GM23338 (cell line): ENCODE results near the gene ZC3H12C.

Experiments used
- CREB1 ChIP-seq: fragments of 250-450 bp; sonication (Bioruptor Pico); IDR thresholded peaks from 2 replicates; pipeline ENCODE4 v1.5.0; 2020; ENCODE audit warnings: low read depth, mild to moderate bottlenecking, moderate library complexity
- EZH2 ChIP-seq: fragments of 200-600 bp; sonication (generic); IDR thresholded peaks from one replicate; pipeline ENCODE4 v1.8.0; 2017; ENCODE audit warnings: antibody characterized with exemption, mild to moderate bottlenecking, low read depth; ENCODE audit not compliant: unreplicated experiment
- EZH2phosphoT487 ChIP-seq: fragments of 200-600 bp; sonication (generic); IDR thresholded peaks from one replicate; pipeline ENCODE4 v1.8.1; 2018; ENCODE audit warnings: antibody characterized with exemption; ENCODE audit not compliant: unreplicated experiment
- JUNB ChIP-seq: IDR thresholded peaks from one replicate; pipeline ENCODE4 v1.6.1; 2016; ENCODE audit warnings: antibody characterized with exemption; ENCODE audit not compliant: unreplicated experiment
- NANOG ChIP-seq: IDR thresholded peaks from 2 replicates; pipeline ENCODE4 v1.6.1; 2016; ENCODE audit warnings: antibody characterized with exemption, borderline replicate concordance
- POLR2AphosphoS5 ChIP-seq: IDR thresholded peaks from 2 replicates; pipeline ENCODE4 v1.6.1; 2016; ENCODE audit warnings: antibody characterized with exemption, low read depth
- STAT1 ChIP-seq: IDR thresholded peaks from one replicate; pipeline ENCODE4 v1.6.1; 2016; ENCODE audit warnings: antibody characterized with exemption; ENCODE audit not compliant: unreplicated experiment
- ZNF114 ChIP-seq: fragments of 250-450 bp; sonication (Bioruptor Pico); IDR thresholded peaks from 2 replicates; pipeline ENCODE4 v1.5.0; 2020; ENCODE audit warnings: mild to moderate bottlenecking, moderate library complexity
- ZNF331 ChIP-seq: fragments of 250-450 bp; sonication (Bioruptor Pico); IDR thresholded peaks from 2 replicates; pipeline ENCODE4 v1.5.0; 2020; ENCODE audit warnings: low read depth, mild to moderate bottlenecking, moderate library complexity
- TF ChIP-seq, protein P1 (sequence below), 2 experiments: fragments of 200-600 bp in 1 of 2; sonication (generic) in 1 of 2; conservative IDR thresholded peaks; 2 replicates each; pipeline versions ENCODE4 v1.5.1 to v1.6.1; 2016 to 2017; ENCODE audit warnings: antibody characterized with exemption in 2 of 2, low read depth in 2 of 2, mild to moderate bottlenecking in 2 of 2, moderate library complexity in 1 of 2
- TF ChIP-seq, protein P2 (sequence below): IDR thresholded peaks from one replicate; pipeline ENCODE4 v1.6.1; 2018; ENCODE audit warnings: antibody characterized with exemption; ENCODE audit not compliant: unreplicated experiment
- TF ChIP-seq, protein P3 (sequence below): IDR thresholded peaks from 2 replicates; pipeline ENCODE4 v1.6.1; 2016; ENCODE audit warnings: antibody characterized with exemption
- TF ChIP-seq, protein P4 (sequence below): fragments of 250-450 bp; sonication (Bioruptor Pico); IDR thresholded peaks from 2 replicates; pipeline ENCODE4 v1.5.0; 2020; ENCODE audit warnings: mild to moderate bottlenecking, moderate library complexity

DNA sequence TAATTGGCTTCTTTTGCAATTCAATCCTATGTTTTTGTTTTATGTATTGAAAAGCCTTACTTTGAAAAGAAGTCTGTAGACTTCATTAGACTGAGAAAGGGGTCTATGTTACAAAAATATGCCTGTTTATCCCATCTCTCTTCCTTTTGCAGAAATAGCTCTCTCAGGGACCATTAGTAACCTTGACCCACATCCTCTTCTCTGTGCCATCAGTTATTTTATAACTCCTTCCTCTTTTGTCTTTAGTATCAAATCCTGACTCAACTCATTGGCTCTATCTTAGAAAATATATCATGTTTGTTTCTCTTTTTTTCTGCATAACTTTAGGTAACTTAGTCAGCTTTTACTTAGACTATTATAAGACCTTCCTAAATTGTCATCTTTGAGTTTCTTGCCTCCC lies 20.3 kb downstream of the ZC3H12C start:
- TF ChIP-seq, protein P1, sequence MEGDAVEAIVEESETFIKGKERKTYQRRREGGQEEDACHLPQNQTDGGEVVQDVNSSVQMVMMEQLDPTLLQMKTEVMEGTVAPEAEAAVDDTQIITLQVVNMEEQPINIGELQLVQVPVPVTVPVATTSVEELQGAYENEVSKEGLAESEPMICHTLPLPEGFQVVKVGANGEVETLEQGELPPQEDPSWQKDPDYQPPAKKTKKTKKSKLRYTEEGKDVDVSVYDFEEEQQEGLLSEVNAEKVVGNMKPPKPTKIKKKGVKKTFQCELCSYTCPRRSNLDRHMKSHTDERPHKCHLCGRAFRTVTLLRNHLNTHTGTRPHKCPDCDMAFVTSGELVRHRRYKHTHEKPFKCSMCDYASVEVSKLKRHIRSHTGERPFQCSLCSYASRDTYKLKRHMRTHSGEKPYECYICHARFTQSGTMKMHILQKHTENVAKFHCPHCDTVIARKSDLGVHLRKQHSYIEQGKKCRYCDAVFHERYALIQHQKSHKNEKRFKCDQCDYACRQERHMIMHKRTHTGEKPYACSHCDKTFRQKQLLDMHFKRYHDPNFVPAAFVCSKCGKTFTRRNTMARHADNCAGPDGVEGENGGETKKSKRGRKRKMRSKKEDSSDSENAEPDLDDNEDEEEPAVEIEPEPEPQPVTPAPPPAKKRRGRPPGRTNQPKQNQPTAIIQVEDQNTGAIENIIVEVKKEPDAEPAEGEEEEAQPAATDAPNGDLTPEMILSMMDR (conservative IDR thresholded peaks at IDR 0.05; ENCODE audit: low read depth in 2 of 2): no peak
- TF ChIP-seq EZH2: no peak
- no peak for TF ChIP-seq POLR2AphosphoS5
- TF ChIP-seq CREB1 (CRISPR knock-in tag): no peak
- TF ChIP-seq, protein P2, sequence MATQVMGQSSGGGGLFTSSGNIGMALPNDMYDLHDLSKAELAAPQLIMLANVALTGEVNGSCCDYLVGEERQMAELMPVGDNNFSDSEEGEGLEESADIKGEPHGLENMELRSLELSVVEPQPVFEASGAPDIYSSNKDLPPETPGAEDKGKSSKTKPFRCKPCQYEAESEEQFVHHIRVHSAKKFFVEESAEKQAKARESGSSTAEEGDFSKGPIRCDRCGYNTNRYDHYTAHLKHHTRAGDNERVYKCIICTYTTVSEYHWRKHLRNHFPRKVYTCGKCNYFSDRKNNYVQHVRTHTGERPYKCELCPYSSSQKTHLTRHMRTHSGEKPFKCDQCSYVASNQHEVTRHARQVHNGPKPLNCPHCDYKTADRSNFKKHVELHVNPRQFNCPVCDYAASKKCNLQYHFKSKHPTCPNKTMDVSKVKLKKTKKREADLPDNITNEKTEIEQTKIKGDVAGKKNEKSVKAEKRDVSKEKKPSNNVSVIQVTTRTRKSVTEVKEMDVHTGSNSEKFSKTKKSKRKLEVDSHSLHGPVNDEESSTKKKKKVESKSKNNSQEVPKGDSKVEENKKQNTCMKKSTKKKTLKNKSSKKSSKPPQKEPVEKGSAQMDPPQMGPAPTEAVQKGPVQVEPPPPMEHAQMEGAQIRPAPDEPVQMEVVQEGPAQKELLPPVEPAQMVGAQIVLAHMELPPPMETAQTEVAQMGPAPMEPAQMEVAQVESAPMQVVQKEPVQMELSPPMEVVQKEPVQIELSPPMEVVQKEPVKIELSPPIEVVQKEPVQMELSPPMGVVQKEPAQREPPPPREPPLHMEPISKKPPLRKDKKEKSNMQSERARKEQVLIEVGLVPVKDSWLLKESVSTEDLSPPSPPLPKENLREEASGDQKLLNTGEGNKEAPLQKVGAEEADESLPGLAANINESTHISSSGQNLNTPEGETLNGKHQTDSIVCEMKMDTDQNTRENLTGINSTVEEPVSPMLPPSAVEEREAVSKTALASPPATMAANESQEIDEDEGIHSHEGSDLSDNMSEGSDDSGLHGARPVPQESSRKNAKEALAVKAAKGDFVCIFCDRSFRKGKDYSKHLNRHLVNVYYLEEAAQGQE: no peak
- no peak for TF ChIP-seq EZH2phosphoT487
- TF ChIP-seq JUNB: no peak
- TF ChIP-seq, protein P3, sequence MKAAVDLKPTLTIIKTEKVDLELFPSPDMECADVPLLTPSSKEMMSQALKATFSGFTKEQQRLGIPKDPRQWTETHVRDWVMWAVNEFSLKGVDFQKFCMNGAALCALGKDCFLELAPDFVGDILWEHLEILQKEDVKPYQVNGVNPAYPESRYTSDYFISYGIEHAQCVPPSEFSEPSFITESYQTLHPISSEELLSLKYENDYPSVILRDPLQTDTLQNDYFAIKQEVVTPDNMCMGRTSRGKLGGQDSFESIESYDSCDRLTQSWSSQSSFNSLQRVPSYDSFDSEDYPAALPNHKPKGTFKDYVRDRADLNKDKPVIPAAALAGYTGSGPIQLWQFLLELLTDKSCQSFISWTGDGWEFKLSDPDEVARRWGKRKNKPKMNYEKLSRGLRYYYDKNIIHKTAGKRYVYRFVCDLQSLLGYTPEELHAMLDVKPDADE: no peak
- no peak for TF ChIP-seq STAT1
- no peak for TF ChIP-seq ZNF331 (CRISPR knock-in tag)
- TF ChIP-seq ZNF114 (CRISPR knock-in tag): no peak
- no peak for TF ChIP-seq NANOG
- TF ChIP-seq, protein P4, sequence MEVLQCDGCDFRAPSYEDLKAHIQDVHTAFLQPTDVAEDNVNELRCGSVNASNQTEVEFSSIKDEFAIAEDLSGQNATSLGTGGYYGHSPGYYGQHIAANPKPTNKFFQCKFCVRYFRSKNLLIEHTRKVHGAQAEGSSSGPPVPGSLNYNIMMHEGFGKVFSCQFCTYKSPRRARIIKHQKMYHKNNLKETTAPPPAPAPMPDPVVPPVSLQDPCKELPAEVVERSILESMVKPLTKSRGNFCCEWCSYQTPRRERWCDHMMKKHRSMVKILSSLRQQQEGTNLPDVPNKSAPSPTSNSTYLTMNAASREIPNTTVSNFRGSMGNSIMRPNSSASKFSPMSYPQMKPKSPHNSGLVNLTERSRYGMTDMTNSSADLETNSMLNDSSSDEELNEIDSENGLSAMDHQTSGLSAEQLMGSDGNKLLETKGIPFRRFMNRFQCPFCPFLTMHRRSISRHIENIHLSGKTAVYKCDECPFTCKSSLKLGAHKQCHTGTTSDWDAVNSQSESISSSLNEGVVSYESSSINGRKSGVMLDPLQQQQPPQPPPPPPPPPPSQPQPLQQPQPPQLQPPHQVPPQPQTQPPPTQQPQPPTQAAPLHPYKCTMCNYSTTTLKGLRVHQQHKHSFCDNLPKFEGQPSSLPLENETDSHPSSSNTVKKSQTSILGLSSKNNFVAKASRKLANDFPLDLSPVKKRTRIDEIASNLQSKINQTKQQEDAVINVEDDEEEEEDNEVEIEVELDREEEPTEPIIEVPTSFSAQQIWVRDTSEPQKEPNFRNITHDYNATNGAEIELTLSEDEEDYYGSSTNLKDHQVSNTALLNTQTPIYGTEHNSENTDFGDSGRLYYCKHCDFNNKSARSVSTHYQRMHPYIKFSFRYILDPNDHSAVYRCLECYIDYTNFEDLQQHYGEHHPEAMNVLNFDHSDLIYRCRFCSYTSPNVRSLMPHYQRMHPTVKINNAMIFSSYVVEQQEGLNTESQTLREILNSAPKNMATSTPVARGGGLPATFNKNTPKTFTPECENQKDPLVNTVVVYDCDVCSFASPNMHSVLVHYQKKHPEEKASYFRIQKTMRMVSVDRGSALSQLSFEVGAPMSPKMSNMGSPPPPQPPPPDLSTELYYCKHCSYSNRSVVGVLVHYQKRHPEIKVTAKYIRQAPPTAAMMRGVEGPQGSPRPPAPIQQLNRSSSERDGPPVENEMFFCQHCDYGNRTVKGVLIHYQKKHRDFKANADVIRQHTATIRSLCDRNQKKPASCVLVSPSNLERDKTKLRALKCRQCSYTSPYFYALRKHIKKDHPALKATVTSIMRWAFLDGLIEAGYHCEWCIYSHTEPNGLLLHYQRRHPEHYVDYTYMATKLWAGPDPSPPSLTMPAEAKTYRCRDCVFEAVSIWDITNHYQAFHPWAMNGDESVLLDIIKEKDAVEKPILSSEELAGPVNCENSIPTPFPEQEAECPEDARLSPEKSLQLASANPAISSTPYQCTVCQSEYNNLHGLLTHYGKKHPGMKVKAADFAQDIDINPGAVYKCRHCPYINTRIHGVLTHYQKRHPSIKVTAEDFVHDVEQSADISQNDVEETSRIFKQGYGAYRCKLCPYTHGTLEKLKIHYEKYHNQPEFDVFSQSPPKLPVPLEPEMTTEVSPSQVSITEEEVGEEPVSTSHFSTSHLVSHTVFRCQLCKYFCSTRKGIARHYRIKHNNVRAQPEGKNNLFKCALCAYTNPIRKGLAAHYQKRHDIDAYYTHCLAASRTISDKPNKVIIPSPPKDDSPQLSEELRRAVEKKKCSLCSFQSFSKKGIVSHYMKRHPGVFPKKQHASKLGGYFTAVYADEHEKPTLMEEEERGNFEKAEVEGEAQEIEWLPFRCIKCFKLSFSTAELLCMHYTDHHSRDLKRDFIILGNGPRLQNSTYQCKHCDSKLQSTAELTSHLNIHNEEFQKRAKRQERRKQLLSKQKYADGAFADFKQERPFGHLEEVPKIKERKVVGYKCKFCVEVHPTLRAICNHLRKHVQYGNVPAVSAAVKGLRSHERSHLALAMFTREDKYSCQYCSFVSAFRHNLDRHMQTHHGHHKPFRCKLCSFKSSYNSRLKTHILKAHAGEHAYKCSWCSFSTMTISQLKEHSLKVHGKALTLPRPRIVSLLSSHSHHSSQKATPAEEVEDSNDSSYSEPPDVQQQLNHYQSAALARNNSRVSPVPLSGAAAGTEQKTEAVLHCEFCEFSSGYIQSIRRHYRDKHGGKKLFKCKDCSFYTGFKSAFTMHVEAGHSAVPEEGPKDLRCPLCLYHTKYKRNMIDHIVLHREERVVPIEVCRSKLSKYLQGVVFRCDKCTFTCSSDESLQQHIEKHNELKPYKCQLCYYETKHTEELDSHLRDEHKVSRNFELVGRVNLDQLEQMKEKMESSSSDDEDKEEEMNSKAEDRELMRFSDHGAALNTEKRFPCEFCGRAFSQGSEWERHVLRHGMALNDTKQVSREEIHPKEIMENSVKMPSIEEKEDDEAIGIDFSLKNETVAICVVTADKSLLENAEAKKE (CRISPR knock-in tag): no peak
